GM21717 (cell line): ENCODE results near the gene TYW1B.
"Not testable (repeated sequence)": the region's sequence is repeated elsewhere in the genome, so short reads cannot be mapped to it uniquely, and the experiment has no call there.

ENCODE experiments used
- ATAC-seq: cut with Tn5 transposase; IDR thresholded peaks from one replicate; pipeline ENCODE4 v1.9.1; 2021; ENCODE audit warnings: mild to moderate bottlenecking, moderate library complexity; ENCODE audit not compliant: unreplicated experiment

TYW1B gene

DNA sequence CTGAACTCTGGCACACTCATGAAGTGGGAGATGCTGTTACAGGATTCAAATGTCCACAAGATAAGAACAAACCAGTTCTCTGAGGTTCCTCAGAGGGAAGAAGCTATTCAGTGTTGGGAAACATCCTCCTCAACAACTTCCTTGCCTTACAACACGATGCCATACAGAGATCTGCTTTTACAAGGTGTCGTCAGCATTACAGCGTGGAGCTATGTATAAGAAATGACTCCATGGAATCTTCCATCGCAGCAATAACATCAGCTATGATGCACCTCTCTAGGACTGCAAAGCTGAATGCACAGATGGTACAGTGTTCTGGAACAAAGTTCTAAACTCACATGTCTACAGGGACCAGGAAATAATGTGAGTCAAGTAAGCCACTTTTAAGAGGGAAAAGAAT, 122.3 kb downstream of the TYW1B start:
- ATAC-seq = not testable (repeated sequence)

- no peak for ATAC-seq
Observed at GRCh38 chr7:72704894-72705293, 123.1 kb downstream of the TYW1B start.

DNA sequence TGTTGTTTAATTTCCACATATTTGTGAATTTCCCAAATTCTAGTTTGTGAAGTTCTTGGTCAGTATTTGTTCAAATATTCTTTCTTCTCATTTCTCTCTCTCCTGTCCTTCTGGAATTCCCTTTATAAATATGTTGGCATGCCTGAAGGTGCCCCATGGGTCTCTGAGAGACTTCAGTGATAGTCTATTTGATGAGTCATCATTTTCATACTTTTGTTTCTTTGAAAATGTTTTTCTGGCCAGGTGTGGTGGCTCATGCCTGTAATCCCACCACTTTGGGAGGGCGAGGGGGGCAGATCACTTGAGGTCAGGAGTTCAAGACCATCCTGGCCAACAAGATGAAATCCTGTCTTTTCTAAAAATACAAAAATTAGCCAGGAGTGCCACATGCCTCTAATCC, 127.5 kb downstream of the TYW1B start:
- not testable (repeated sequence) for ATAC-seq

DNA sequence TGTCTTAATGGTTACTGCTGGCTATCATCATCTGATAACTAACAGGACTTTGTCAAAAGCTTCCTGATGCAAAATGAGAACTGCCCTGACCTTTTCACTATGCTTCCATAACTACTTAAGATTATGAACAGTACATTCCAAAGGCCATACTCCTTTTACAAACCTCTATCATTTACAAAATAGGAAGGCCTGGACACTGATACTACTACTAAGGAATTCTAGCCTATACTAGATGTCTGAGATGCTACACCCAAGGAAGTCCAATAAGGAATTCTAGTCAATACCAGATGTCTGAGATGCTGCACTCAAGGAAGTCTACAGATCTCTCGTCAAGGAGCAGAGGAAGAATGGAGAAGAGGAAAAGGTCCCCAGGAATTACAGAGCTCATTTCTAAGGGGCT, 130.9 kb downstream of the TYW1B start:
- not testable (repeated sequence) for ATAC-seq

DNA sequence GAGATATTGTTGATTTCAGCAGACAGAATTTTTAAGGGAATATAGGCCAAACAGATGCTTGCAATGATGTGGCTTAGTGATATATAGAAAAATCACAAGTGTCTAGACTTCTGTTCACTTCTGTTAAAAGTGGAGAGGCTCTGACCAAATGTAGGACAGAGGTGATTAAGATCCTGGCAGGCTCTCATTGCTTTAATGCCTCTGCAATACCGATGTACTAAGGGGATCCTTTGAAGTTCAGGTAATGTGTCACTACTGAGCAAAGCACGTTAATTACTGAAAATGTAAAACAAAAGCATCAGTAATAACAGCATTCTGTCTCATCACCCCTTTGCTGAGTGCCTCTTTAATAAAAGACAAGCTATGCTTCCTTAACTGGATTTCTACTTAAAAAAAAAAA, 131.4 kb downstream of the TYW1B start:
- ATAC-seq = not testable (repeated sequence)

DNA sequence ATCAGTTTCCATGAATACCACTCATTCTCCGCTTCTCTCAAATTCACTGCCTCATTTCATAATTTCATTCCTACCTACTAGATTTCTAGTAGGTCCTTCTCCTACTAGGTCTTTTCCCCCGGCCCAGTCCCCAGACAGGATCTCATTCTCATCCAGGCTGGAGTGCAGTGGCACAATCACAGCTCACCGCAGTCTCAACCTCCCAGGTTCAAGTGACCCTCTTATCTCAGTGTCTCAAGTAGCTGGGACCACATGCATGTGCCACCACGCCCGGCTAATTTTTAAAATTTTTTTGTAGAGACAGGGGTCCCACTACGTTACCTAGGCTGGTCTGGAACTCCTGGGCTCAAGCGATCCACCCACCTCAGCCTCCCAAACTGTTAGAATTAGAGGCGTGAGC, 132.5 kb downstream of the TYW1B start:
- ATAC-seq = not testable (repeated sequence)

DNA sequence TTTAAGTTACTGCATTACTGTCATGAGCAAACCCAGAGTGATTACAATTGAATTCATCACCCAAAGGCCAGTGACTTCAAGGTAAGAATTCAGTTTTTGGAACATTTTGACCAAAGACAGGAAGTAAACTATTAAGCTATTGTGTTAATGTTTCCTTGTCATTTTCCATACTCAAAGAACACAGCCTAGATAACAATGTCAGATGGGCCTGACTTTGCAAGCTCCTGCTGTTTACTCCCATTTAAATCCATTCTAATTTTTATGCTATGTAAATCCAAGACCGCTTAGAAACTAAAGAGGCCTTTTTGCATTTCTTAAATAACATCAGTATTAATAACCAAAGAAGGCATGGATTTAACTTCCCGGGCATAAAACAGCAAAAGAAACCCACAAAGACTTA, 136.6 kb downstream of the TYW1B start:
- ATAC-seq = not testable (repeated sequence)

DNA sequence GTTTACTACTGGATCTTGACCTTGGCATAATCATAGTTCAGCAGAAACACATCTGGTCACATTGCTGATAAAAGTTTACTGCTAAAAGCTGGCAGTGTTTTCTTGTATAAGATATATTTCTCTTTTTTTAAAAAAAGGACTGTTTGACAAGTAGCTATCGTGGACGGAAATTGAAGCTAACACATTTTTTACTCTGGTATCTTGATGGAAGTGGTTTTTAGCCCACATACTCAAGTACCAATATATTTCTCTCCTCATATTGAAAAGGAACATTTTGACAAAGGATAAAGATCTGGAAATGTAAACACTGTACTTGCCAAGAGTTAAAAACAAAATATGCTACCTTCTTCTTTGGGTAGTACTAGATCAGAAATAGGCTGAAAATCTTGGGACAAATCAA, 137.8 kb downstream of the TYW1B start:
- ATAC-seq = not testable (repeated sequence)

DNA sequence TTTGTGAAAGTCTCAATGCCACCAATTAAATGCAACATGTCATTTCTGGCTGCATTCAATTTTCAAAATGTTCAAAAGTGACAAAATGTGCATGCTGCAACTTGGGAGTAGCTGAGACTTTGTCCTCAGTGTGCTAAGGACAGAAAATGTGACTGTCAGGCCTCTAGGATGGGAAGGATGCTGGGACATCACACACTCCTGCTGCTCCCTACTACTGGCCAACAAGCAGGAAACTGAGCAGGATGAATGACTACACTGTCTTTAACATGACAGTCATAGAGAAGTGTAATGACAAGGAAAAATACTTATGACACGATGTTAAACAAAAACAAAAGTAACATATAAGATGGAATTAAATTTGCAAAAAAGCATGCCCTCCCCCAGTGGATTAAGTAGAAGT, 138.7 kb downstream of the TYW1B start:
- ATAC-seq = not testable (repeated sequence)

DNA sequence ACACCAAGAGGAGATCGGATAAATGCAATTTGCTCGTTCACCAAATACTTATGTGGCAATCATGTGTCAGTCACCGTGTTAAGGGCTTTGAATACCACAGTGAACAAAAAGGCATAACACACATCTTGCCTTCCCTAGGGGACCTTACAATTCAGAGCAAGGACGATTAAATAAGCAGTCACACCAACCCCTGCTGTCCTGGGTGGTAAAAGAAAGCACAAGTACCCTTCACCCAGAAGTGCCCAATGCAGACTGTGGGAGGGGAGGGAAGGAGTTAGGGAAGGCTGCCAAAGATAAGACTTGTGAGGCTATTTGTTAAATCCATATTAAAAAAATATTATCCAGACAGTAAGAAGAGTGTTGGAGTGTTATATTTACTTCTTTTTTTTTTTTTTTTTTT, 146.8 kb downstream of the TYW1B start:
- ATAC-seq = not testable (repeated sequence)

- peak; percentile 69 for ATAC-seq
Observed at GRCh38 chr7:72676880-72677279, 151.1 kb downstream of the TYW1B start.

- not testable (repeated sequence) for ATAC-seq
Observed at GRCh38 chr7:72676086-72676690, 151.8 kb downstream of the TYW1B start.

- ATAC-seq = not testable (repeated sequence)
Observed at GRCh38 chr7:72675686-72676085, 152.3 kb downstream of the TYW1B start.

DNA sequence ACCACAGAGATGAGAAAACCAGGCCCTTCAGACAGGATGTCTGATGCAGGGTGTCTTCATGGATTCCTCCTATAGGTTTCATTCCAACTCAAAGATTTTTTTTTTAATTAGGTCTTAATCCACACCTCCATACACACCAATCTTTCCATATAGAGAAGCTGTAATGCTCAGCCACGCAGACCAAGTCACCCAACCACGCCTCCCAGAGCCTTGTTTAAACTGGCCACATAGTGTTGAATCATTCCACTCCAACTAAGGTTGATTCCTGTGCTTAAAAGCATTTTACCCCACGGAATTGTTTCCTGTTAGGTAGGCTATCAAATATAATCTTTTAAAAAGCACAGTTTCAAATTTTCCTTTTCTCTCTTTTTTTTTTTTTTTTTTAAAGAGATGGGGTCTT, 153.6 kb downstream of the TYW1B start:
- ATAC-seq = no peak

DNA sequence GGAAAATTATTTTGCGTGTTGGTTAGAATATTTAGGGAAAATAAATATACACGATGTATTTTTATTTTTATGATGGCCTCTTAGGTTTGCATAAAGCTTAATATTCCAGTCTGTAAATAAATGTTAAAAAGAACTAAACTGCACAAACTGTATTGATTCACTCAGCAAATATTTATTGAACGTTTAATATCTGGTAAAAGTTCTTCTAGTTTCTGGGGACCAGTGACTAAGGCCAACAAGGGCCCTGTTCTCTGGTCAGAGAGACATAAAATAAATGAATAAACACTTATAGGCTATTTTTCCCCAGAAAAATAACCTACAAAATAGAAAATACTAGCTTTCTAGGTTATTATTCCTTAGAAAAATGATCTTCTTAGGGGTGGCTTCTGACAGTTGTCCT, 157.2 kb downstream of the TYW1B start:
- not testable (repeated sequence) for ATAC-seq

GRCh38 chr7:72668435-72668834, 159.6 kb downstream of the TYW1B start:
- ATAC-seq = not testable (repeated sequence)

GRCh38 chr7:72667049-72667448, 161.0 kb downstream of the TYW1B start:
- not testable (repeated sequence) for ATAC-seq

DNA sequence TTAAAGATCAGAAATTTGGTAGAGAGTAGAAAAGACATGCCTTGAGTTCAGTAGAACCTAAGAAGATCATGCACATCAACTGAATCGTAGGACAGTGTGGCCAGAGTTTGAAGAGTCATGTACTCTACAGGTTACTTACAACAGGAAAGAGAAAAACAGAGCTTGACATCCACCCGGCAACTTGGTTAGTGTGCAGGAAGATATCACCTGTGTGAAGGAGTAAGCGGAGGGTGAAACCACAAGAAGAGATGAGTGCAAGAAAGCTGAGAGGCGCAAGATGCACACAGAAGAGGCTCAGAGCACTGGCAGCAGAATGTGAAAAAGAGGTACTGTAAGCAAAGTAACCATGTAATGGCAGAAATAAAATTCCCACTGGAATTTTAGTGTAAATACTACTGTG, 179.4 kb downstream of the TYW1B start:
- ATAC-seq = not testable (repeated sequence)

DNA sequence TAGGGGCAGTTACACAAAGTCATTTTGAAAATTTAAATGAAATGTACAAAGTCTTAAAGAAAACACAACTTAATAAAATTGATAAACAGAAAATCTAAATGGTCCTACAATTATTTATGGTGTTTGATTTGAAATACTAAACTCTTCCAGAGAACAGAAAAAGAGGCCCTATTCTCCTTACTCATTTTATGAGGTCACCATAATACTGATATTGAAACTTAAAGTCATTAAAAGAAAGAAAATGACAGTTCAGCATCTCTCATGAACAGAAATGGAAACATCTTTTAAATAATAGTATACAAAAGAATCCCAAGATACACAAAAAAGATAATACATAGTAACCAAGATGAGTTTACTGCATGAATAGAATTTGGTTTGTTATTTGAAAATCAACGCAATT, 184.3 kb downstream of the TYW1B start:
- not testable (repeated sequence) for ATAC-seq

DNA sequence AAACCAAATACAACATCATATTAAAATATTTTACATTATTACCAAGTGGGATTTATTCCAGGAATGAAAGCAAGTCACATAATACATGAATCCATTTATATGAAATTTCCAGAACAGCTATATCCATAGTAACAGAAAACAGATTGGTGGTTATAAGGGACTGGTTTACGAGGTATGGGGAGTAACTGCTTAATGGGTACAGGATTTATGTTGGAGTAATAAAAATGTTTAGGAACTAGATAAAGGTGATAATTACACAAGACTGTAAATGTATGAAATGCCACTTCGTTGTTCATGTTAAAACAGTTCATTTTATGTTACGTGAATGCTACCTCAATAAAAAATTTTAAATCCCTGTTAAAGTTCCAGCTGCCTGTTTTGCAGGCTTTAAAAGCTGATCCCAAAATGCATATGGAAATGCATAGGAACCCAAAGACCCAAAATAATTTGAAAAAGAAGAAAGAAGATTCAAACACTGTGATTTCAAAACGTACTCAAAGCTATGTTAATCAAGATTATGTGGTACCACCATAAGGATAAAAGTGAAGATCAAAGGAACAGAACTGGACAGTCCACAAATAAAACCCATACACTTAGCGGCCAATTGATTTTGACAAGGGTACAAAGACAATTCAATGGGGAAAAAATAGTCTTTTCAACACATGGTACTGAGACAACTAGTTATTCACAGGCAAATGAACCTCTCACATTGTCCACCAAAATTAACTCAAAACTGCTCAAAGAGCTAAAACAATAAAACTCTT, 186.3 kb downstream of the TYW1B start:
- not testable (repeated sequence) for ATAC-seq

DNA sequence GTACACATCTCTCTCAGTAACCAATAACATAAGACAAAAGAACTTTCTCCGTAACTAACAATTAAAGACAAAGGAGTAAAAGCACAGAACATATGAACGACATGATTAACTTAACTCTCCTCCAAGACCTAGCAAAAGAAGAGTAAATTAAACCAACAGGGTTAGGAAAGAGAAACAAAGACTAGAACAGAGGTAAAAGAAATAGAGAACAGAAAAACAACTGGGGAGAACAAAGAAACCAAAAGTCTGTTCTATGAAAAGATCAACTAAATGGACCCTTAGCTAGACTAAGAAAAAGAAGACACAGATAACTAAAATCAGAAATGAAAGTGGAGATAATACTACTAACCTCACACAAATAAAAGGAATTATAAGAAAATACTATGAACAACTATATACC, 187.3 kb downstream of the TYW1B start:
- not testable (repeated sequence) for ATAC-seq

DNA sequence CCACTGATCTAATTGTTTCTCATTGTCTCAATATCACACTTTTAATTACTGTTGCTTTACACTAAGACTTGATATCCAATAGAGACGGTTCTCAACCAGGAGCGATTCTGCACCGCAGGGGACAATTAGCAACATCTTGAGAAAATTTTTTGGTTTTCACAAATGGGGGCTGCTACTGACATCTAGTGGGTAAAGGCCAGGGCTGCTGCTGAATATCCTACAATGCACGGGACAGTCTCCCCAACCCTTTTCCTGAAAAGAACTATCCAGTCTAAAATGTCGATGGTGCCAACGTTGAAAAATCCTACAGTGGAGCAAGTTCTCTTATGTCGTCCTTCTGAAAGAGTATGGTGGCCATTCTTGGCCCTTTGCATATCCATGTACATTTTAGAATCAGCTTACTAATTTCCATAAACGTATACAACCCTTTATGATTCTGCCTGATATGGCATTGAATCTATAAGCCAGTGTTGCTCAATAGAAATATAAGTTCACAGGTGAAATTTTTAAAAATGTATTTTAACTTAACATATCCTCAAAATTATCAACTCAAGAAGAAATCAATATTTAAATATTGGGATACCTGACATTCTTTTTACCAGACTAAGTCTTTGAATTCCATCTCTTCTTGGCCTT, 192.6 kb downstream of the TYW1B start:
- ATAC-seq = not testable (repeated sequence)
